HG03108 (cell line): Measurements from ENCODE around the gene CD69.
"Not testable (repeated sequence)": the region's sequence is repeated elsewhere in the genome, so short reads cannot be mapped to it uniquely, and the experiment has no call there.

Source experiments
- ATAC-seq: cut with Tn5 transposase; IDR thresholded peaks from one replicate; pipeline ENCODE4 v1.9.1; 2021; ENCODE audit warnings: moderate library complexity; ENCODE audit not compliant: unreplicated experiment

CD69 gene

GRCh38 chr12:9724023-9724422, 36.7 kb downstream of the CD69 start:
- no peak for ATAC-seq

GRCh38 chr12:9721394-9722092, 39.2 kb downstream of the CD69 start:
- ATAC-seq = peak; percentile 42

GRCh38 chr12:9719790-9720189, 40.9 kb downstream of the CD69 start:
- ATAC-seq = no peak

GRCh38 chr12:9718968-9719367, 41.7 kb downstream of the CD69 start:
- no peak for ATAC-seq

GRCh38 chr12:9717070-9717925, 43.4 kb downstream of the CD69 start:
- no peak for ATAC-seq

- ATAC-seq = peak; percentile 56
Observed at GRCh38 chr12:9713032-9713558, 47.6 kb downstream of the CD69 start.

GRCh38 chr12:9711664-9712063, 49.0 kb downstream of the CD69 start:
- no peak for ATAC-seq

- no peak for ATAC-seq
Observed at GRCh38 chr12:9710584-9711375, 49.9 kb downstream of the CD69 start.

- no peak for ATAC-seq
Observed at GRCh38 chr12:9708853-9709252, 51.8 kb downstream of the CD69 start.

- no peak for ATAC-seq
Observed at GRCh38 chr12:9707864-9708808, 52.6 kb downstream of the CD69 start.

GRCh38 chr12:9707356-9707755, 53.3 kb downstream of the CD69 start:
- ATAC-seq = no peak

- ATAC-seq = no peak
Observed at GRCh38 chr12:9706086-9706685, 54.5 kb downstream of the CD69 start.

GRCh38 chr12:9704561-9704960, 56.1 kb downstream of the CD69 start:
- ATAC-seq = not testable (repeated sequence)
